Fibroblast of skin of scalp (primary cell): ENCODE results near the gene ADGRV1.
A peak's percentile ranks its signal among the peaks of the same experiment; 100 is the strongest.
"Not testable (repeated sequence)": the region's sequence is repeated elsewhere in the genome, so short reads cannot be mapped to it uniquely, and the experiment has no call there.

Experiments used
- DNase-seq: peaks from one replicate; pipeline ENCODE4 v3.0.0-alpha.2; 2013

ADGRV1 gene

DNA sequence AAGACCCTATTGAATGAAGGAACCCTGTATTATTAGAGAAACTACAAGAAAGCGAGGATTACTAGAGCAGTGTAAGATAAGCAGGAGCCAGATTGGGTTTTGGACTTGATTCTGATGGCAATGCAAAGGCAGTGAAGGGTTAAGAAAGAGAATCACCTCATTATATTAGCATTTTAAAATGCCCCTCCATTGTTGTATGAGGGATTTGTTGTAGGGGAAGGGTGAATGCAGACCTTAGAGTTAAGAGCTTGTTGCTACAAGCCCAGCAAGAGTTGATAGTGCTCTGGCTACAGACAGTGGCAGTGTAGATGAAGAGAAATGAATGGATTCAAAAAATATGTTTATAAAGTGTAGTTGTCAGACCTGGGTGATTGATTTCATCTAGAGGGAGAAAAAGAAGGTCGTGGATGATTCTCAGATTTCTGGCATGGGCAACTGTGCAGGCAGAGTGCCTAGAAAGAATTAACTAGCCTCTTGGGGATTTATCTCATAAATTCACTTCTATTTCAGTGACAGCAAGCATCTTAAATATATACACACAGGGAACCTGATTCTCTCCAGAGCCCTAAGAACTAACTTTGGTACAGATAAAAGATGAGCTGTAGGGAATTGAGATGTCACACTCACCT lies 479.7 kb downstream of the ADGRV1 start:
- peak; percentile 20 for DNase-seq

DNA sequence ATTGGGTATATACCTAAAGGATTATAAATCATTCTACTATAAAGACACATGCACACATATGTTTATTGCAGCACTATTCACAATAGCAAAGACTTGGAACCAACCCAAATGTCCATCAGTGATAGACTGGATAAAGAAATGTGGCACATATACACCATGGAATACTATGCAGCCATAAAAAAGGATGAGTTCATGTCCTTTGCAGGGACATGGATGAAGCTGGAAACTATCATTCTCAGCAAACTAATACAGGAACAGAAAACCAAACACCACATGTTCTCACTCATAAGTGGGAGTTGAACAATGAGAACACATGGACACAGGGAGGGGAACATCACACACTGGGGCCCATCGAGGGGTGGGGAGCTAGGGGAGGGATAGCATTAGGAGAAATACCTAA lies 482.5 kb downstream of the ADGRV1 start:
- DNase-seq, result not testable (repeated sequence)

DNA sequence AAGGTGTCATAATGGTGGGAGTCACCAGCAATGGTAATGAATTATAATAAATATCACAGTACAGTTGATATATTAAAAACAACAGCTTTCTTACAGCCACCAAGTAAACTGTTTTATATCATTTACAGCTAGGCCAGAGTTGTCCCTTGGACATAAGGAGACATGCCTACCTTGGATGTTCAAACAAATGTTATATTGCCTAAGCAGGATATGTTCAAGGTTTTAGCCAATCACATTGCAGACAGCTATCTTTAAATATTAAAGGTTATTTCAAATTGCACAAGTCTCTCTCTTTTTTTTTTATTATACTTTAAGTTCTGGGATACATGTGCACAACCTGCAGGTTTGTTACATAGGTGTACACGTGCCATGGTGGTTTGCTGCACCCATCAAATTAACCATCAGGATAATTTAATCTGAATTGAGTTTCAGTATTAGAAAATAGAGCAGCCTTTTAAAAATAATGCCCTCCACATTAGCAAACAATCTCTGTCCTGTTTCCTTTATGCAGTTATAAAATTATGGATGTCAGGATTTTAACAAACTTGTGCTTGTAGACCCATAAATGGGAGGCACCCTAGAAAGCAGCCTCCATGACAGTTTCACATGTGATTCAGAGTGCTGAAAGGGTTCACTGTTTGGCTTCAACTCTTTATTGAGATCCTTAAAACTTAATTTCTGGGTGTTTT lies 483.8 kb downstream of the ADGRV1 start:
- no peak for DNase-seq

- no peak for DNase-seq
Observed at GRCh38 chr5:91042936-91043255, 484.3 kb downstream of the ADGRV1 start.

- no peak for DNase-seq
Observed at GRCh38 chr5:91048073-91048472, 489.5 kb downstream of the ADGRV1 start.

DNA sequence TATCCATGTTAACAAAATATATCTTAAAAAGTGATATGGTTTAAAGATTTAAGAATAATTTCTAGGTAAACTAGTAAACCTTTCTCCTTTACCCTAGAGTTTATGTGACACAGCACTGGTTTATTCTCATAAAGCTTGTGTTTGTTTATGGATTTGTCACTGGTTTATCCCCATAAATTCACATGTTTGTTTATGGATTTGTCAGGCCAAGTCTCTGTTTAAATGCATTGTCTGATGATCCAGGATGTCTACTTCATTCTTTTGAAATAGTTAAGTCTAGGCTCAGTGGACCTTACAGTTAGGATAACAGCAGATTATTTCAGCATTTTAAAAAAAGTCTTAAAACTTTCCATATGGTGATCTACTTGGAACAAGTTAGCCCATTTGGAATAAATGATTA lies 490.5 kb downstream of the ADGRV1 start:
- no peak for DNase-seq

DNA sequence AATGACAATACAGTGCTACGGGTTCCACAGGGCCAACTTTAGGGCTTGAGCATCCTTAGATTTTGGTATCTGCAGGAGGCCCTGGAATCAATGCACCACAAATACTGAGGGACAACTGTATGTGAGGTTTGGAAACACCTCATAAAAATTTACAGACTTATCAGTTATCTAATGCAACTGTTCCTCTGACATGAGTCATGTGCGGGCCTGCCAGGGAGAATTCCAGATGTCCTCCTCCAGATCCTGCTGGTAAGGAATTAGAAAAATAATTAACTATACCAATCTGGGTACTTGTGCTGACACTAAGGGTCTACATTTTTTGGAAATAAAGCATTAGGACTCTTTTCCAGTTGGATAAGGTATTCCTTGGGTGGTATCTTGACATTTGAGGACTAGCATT lies 491.2 kb downstream of the ADGRV1 start:
- DNase-seq, result no peak

GRCh38 chr5:91052411-91052810 lies 493.8 kb downstream of the ADGRV1 start:
- DNase-seq, result not testable (repeated sequence)

DNA sequence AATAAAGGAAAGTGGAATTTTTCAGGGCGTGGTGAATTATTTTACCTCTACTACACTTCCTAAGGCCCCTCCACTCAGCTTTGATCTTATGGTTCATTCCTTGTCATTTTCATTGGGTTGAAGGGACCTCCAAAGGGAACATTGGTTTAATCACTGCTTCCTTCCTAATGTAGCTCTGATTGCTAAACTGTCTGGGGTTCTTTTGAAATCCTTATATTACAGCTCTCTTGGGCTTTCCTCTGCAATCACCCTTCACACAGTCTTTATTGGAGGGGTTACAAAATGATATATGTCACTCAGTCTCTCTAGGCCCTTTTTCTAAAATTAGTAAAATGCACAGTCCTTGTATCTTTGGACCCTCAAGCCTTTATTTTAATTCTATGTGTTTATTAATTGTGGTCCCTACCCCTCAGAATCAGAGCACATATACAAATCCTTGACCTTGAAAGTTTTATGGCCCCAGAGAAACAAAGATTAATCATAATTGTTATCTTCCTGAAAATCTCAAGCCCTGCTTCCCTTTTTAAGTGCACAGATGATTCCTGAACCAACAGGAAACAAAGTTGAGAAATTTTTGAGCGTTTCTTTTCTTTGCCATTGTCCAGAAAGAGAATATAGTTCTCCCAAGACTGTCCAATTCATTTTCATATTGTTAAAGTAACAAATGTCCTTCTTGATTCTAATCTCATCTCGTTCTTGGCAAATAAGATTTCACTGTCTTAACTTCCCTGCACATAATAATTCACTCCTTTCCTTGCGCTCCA lies 494.6 kb downstream of the ADGRV1 start:
- no peak for DNase-seq

- no peak for DNase-seq
Observed at GRCh38 chr5:91053741-91054025, 495.1 kb downstream of the ADGRV1 start.

- no peak for DNase-seq
Observed at GRCh38 chr5:91058155-91058554, 499.6 kb downstream of the ADGRV1 start.

GRCh38 chr5:91058575-91058974 lies 500.0 kb downstream of the ADGRV1 start:
- DNase-seq, result no peak

DNA sequence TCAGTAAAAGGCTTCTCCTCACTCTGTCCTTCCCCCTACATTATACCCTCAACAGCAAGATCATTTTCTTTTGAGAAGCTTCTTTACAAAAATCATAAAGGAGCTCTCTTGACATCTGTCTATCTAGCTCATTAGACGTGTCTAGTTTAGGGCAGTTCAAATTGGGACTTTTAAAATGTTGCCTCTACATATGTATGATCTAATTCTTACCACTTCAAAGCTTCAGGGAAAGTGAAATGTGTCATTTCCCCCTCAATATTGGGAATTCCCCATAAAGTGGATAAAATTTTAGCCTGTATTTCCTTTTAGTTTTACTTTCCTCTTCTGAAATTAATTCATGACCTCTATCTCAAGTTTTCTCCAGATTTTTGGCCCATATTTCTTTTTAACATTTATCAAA lies 500.8 kb downstream of the ADGRV1 start:
- DNase-seq, result no peak

- DNase-seq, result no peak
Observed at GRCh38 chr5:91061094-91061493, 502.5 kb downstream of the ADGRV1 start.

DNA sequence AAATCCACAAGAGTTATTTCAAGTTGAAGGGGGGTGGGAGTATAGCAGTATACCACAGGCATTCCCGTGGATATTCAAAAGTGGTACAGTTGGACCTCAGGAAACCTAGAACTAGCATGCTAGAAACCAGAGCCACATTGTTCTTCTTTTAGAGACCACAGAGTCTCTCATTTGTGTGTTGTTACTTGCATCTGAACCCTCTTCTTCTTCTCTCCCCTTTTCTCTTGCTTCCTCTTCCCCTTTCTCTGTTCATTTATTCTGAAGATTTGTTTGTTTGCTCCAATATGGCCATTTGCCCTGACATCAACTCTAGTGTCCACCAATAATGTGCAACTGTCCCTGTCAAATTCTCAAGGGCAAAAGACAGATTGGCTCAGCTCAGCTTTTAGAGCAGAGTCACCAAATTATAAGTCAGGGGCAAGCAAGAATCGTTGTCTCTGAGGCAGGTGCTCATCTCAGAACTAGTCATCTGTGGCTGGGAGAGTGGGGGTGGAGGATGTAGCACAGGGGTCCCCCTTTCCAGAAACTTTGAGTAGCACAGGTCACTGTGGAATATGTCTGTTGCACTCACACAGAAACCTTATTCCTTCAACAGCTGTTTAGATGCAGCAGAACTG lies 503.5 kb downstream of the ADGRV1 start:
- no peak for DNase-seq

DNA sequence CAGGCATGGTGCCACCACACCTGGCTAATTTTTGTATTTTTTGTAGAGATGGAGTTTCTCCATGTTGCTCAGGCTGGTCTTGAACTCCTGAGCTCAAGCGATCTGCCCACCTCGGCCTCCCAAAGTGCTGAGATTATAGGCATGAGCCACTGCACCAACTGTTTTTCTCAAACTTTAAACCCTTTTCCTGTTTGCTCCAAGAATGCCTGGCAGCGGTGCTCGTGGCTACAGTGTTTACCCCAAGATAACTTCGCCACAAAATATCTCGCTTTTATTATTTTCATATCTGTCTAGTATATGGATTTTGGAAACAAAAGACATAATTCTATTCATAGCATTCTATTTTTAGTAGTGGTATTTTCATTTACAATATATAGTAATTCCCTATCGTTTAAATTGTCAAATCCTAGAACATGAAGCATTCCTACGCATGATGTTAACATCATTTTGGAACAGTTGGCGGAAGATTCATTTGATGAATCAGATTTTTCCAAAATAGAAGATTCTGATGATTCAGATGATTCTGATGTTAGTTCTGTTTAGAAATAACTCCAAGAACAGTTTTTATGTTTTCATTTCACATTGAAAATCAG lies 504.6 kb downstream of the ADGRV1 start:
- peak; percentile 22 for DNase-seq

GRCh38 chr5:91065496-91065895 lies 506.9 kb downstream of the ADGRV1 start:
- no peak for DNase-seq

DNA sequence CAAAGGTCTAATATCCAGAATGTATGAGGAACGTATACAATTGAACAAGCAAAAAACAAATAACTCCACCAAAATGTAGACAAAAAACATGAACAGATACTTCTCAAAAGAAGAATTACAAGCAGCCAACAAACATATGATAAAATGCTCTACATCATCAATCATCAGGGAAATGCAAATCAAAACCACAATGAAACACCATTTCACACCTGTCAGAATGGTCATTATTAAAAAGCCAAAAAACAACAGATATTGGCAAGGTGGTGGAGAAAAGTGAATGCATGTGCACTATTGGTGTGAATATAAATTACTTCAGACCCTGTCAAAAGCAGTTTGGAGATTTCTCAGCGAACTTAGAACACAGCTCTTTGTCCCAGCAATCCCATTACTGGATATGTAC lies 510.8 kb downstream of the ADGRV1 start:
- no peak for DNase-seq

DNA sequence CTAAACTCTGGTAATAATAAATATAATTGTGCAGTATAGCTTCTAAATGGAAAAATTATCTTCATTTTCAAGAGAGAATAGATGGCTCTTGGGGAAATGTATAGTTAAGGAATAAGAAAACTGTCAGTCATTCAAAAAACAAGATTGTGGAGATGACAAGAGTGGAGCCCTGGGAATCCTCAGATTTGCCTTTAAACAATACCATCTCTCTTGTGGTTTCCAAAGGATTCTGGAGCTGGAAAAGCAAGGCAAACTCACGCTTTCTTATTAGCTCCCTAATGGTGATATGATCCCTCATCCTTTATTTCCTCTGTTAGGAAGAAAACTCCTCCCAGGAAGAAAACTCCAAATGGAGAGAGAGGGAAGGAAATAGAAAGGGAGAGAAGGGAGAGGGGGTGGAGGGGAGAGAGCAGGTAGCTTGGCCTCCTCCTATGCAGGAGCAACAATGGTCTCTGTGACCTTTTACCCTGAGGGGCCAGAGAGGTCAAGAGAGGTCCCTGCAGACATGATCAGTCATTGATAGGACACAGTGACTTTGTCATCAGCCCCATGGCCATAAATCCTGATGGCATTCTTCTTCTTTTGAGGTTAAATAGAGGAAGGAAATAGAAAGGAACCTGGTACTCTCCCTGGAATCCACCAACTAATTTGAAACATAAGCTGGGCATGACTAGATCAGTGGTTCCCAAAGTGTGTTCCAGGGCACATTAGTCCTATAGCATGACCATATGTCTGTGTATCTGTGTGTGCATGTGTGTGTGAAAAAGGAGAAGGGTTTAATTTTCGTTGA lies 512.4 kb downstream of the ADGRV1 start:
- no peak for DNase-seq

- DNase-seq, result peak; percentile 54
Observed at GRCh38 chr5:91072881-91073280, 514.3 kb downstream of the ADGRV1 start.

- peak; percentile 95 for DNase-seq
Observed at GRCh38 chr5:91074615-91075014, 516.0 kb downstream of the ADGRV1 start.

DNA sequence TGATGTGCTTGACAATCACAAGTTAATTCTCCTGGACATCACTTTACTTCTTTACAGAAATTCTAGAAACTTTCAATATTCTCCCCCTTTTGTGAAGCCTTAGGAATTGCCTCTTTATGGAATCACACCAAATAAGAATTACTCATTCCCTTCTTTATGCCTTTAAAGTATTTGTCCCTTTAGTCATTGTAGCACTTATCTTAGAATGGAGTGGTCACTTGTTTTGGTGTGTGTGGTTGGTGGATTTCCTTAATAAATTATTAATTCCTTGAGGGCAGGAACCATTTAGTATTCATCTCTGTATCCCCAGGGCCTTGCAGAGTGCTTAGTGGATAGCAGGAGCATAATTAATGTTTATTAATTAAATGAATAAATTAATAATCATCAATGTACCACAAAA lies 517.5 kb downstream of the ADGRV1 start:
- DNase-seq, result peak; percentile 19

DNA sequence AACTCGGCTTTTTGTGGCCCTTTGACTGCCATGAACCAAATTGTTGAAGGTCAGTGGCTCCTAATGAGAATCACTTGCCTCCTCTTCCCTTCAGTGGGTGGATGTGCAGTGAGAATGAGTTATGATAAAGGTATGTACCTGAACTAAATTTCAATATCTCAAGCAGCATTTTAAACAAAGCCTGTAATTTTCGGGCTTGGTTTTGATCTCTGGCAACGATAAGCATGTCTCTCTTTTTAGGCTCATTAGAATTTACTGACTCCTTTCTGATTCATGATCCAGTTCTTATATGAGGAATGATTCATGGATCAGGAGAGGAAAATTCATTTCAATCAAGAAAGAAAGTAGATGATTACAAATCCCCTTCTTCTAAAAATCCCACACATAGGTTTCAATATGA lies 519.0 kb downstream of the ADGRV1 start:
- DNase-seq, result no peak
